ENCODE results near the gene TSPO. TPM values are rescaled to one million over a fixed set of nuclear protein-coding genes. Genes with fewer than 3 reads are reported as not detected.

TSPO gene
- total and polyA plus RNA-seq, 2 of the 8 experiments (the other 6 are each of a cell fraction or from before 2014, with no cell fraction given): 19.9 to 51.5 TPM

DNA sequence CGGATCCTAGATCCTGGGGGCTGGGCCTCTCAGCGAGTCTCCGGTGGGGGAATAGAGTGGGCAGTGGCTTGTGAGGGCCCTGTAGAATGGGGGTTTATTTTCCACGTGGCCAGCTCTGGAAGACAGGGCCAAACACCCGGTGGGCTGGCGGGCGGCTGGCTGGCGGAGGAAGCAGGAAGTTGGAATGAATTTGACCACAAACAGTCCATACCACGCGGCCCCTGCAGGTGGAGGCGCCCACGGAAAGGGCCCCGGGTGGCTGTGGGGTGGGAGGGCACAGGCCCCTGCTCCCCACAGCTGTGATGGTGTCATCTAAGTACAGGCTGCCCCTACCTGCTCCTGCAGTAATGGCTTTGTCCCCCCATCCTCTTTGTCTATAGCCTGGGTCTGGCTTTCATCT lies 23.2 kb upstream of the TSPO start:
- Histone ChIP-seq H3K23me2 (ENCODE audit: low read depth, low read length) (no peaks in the 10 kb centered on the region), H3K79me2 (ENCODE audit: control insufficient read depth in 1 of 2, insufficient read depth in 2 of 2, low read length in 2 of 2) (no peaks in the 10 kb centered on the region), H3K4me2 (ENCODE audit: insufficient read depth in 1 of 2, low read depth in 2 of 2, low read length in 2 of 2) (no peak overlapping the region), H4K20me1 (replicated peaks in 1 of 2; ENCODE audit: control insufficient read depth in 1 of 2, insufficient read depth in 2 of 2, low read length in 2 of 2) (peaks cover 3 to 12% of the 10 kb centered on the region in 2 experiments), H2BK12ac (ENCODE audit: low read depth, low read length) (no peak overlapping the region), H2BK20ac (ENCODE audit: low read length) (no peak overlapping the region), H3K27me3 (replicated peaks in 1 of 4; ENCODE audit: control insufficient read depth in 3 of 4, extremely low read depth in 1 of 4, insufficient read depth in 3 of 4, low read length in 3 of 4) (no peaks in the 10 kb centered on the region), H3K18ac (ENCODE audit: extremely low read depth, low read length) (no peak overlapping the region), H3K4ac (replicated peaks; ENCODE audit: insufficient read length, low read depth, low read length) (no peak overlapping the region), H2AFZ (ENCODE audit: low read length) (no peak overlapping the region), H3K9me3 (ENCODE audit: insufficient read depth in 2 of 2, low read depth in 1 of 2, low read length in 1 of 2) (no peaks in the 10 kb centered on the region), H3K4me1 (replicated peaks in 1 of 4; ENCODE audit: control insufficient read depth in 3 of 4, insufficient read depth in 4 of 4, low read length in 3 of 4) (peaks cover 0 to 6% (median 0%) of the 10 kb centered on the region in 4 experiments; a peak in 3 of 7 replicates), H3K14ac (ENCODE audit: insufficient read length) (no peak overlapping the region), H3K9ac (replicated peaks in 1 of 4; ENCODE audit: extremely low read depth in 1 of 4, low read depth in 3 of 4, low read length in 3 of 4) (no peak overlapping the region), H4K5ac (ENCODE audit: insufficient read length, low read depth, low read length) (no peak overlapping the region), H2AK5ac (ENCODE audit: low read depth, low read length) (no peak overlapping the region), H2BK5ac (ENCODE audit: low read depth, low read length) (no peak overlapping the region), H3K23ac (ENCODE audit: insufficient read length) (no peak overlapping the region), H3K4me3 (ENCODE audit: extremely low read depth in 1 of 4, insufficient read depth in 2 of 4, low read depth in 3 of 4, low read length in 4 of 4) (no peak overlapping the region), H3K36me3 (ENCODE audit: control insufficient read depth in 2 of 4, insufficient read depth in 4 of 4, low read length in 3 of 4) (peaks cover 2 to 15% (median 3%) of the 10 kb centered on the region in 4 experiments; a peak in 4 of 8 replicates), H3K27ac (ENCODE audit: low read depth, low read length) (no peak overlapping the region), H2BK120ac (replicated peaks; ENCODE audit: low read depth, low read length) (no peak overlapping the region), H3K56ac (replicated peaks; ENCODE audit: insufficient read length, low read depth, low read length) (no peak overlapping the region), H4K91ac (replicated peaks; ENCODE audit: insufficient read length, low read length) (no peak overlapping the region), H3K79me1 (ENCODE audit: low read depth, low read length) (peaks cover 5% of the 10 kb centered on the region), H4K8ac (ENCODE audit: extremely low read depth, insufficient read depth, low read length) (no peak overlapping the region), H2BK15ac (ENCODE audit: low read length) (no peak overlapping the region)
- FAIRE-seq: no peak
- TF ChIP-seq SAP30 (IDR thresholded peaks at IDR 0.05; ENCODE audit: insufficient read depth, insufficient replicate concordance, low read length) (no peak), MAFK (IDR thresholded peaks at IDR 0.05; ENCODE audit: low read depth, low read length) (no peak), GABPA (IDR thresholded peaks at IDR 0.05; ENCODE audit: borderline replicate concordance, insufficient read depth, low read length) (no peak), EZH2 (IDR thresholded peaks at IDR 0.05; ENCODE audit: low read depth, low read length, severe bottlenecking) (no peak), RNF2 (IDR thresholded peaks at IDR 0.05; ENCODE audit: borderline replicate concordance, low read depth, low read length, missing control alignments, poor library complexity, severe bottlenecking) (no peak), CHD2 (IDR thresholded peaks at IDR 0.05; ENCODE audit: low read length) (no peak), PHF8 (conservative IDR thresholded peaks at IDR 0.05; ENCODE audit: low read depth, low read length) (no peak), POLR2AphosphoS5 (IDR thresholded peaks at IDR 0.05; ENCODE audit: low read depth, low read length) (no peak)
- TF ChIP-seq, protein P1, sequence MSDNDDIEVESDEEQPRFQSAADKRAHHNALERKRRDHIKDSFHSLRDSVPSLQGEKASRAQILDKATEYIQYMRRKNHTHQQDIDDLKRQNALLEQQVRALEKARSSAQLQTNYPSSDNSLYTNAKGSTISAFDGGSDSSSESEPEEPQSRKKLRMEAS (IDR thresholded peaks at IDR 0.05): no peak
- TF ChIP-seq, protein P2, sequence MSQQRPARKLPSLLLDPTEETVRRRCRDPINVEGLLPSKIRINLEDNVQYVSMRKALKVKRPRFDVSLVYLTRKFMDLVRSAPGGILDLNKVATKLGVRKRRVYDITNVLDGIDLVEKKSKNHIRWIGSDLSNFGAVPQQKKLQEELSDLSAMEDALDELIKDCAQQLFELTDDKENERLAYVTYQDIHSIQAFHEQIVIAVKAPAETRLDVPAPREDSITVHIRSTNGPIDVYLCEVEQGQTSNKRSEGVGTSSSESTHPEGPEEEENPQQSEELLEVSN (IDR thresholded peaks at IDR 0.05): no peak
- TF ChIP-seq, protein P3, sequence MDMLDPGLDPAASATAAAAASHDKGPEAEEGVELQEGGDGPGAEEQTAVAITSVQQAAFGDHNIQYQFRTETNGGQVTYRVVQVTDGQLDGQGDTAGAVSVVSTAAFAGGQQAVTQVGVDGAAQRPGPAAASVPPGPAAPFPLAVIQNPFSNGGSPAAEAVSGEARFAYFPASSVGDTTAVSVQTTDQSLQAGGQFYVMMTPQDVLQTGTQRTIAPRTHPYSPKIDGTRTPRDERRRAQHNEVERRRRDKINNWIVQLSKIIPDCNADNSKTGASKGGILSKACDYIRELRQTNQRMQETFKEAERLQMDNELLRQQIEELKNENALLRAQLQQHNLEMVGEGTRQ (IDR thresholded peaks at IDR 0.05; ENCODE audit: low read length): no peak
- POLR2A ChIA-PET (ENCODE audit: partially characterized antibody): no interaction called here
- CTCF ChIA-PET (ENCODE audit: partially characterized antibody): interaction anchor here (1.0 to 2.2 kb wide), 3 partner anchors 13 to 68 kb away, joined by 3 to 5 read pairs (median 4); no protein-coding TSS in a partner anchor
- no peak for DNase-seq (ENCODE audit: low read depth in 1 of 2, low spot score in 2 of 2)
- 84% methylated on average over 13 of the region's 13 CpGs; no CpG with 5 or more reads in 1 of the 2 experiments for WGBS, 2 experiments (ENCODE audit: extremely low coverage in 1 of 2, insufficient coverage in 1 of 2, insufficient read length in 1 of 2, insufficient replicate concordance in 2 of 2, low coverage in 1 of 2, low lambda C conversion rate in 2 of 2, missing lambda C conversion rate in 1 of 2)

Measured in H1 (cell line).